BLaER1 (cell line): Measurements from ENCODE around the gene OR1S2.

Experiments used
- H3K27ac ChIP-seq: shearing (Covaris generic); formaldehyde crosslinking; 2 replicates; pipeline ENCODE4 v1.8.1; 2022
- H3K27me3 ChIP-seq: shearing (Covaris generic); formaldehyde crosslinking; 2 replicates; pipeline ENCODE4 v1.8.1; 2022
- H3K36me3 ChIP-seq: shearing (Covaris generic); formaldehyde crosslinking; 2 replicates; pipeline ENCODE4 v1.8.1; 2022
- H3K4me1 ChIP-seq: shearing (Covaris generic); formaldehyde crosslinking; 2 replicates; pipeline ENCODE4 v1.8.1; 2022
- H3K4me2 ChIP-seq: shearing (Covaris generic); formaldehyde crosslinking; 2 replicates; pipeline ENCODE4 v1.8.1; 2022
- H3K4me3 ChIP-seq: shearing (Covaris generic); formaldehyde crosslinking; 2 replicates; pipeline ENCODE4 v1.8.1; 2022
- H3K9ac ChIP-seq: shearing (Covaris generic); formaldehyde crosslinking; 2 replicates; pipeline ENCODE4 v1.8.1; 2022
- H3K9me3 ChIP-seq: shearing (Covaris generic); formaldehyde crosslinking; 2 replicates; pipeline ENCODE4 v1.8.1; 2022
- H4K20me1 ChIP-seq: shearing (Covaris generic); formaldehyde crosslinking; 2 replicates; pipeline ENCODE4 v1.8.1; 2022
- Cebpa-rat ChIP-seq: shearing (Covaris generic); IDR thresholded peaks from 2 replicates; pipeline ENCODE4 v1.8.1; 2022

The OR1S2 gene

DNA sequence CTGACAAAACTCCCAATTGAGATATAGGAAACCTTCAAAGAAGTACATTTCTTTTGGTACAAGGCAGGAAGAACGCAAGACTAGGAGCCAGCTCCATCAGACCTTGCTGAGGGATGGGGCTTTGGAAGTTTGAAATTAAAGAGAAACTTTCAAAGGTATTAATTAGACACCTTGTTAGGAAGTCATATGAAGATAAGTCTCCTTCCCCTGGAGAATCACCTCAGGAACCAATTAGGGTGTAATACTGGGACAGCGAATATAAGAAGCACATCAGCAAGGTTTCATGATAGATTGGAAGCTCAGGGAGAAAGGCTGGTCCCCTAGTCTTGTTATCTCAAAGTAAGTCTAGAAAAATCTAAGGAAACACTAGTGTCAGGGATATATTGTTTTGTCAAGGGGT, 15.2 kb downstream of the OR1S2 start, which contains the start of gene OR9Q2:
Gene OR9Q2, plus strand, starts transcription at position 301 of the 400 bp plus-strand sequence. CDS start 1,421 bp downstream, outside the sequence.
- Histone ChIP-seq H4K20me1 (no peaks in the 10 kb centered on the region), H3K9me3 (no peaks in the 10 kb centered on the region), H3K4me1 (no peaks in the 10 kb centered on the region), H3K9ac (no peak within 1 kb of the TSS), H3K36me3 (no peaks in the 10 kb centered on the region), H3K4me2 (no peak within 1 kb of the TSS), H3K27me3 (no peaks in the 10 kb centered on the region), H3K27ac (no peak within 1 kb of the TSS), H3K4me3 (no peak within 1 kb of the TSS)
- no peak for TF ChIP-seq Cebpa-rat

DNA sequence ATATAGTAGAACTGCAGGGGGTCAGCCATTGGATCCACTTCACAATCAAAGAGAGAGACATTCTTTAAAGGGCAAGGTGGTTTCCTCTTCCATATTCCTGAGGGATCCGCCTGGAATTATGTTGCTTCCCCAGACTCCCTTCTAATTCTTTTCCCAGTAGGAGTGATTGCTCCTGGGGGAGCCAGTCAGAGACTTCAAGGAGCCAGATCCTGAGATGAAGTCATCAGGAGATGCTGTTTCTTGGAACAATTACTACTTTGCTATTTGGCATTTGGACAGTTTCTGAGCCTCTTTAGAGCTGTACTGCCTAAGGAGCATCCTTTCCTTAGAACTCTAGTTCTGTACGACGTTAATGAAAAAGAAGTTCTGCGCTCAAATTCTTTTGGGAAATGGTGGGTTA, 17.0 kb downstream of the OR1S2 start:
- Histone ChIP-seq H3K36me3 (no peaks in the 10 kb centered on the region), H3K4me2 (no peak overlapping the region), H3K27ac (no peak overlapping the region), H3K9ac (no peak overlapping the region), H3K4me3 (no peak overlapping the region), H4K20me1 (no peaks in the 10 kb centered on the region), H3K9me3 (no peaks in the 10 kb centered on the region), H3K4me1 (no peaks in the 10 kb centered on the region), H3K27me3 (no peaks in the 10 kb centered on the region)
- TF ChIP-seq Cebpa-rat: no peak

DNA sequence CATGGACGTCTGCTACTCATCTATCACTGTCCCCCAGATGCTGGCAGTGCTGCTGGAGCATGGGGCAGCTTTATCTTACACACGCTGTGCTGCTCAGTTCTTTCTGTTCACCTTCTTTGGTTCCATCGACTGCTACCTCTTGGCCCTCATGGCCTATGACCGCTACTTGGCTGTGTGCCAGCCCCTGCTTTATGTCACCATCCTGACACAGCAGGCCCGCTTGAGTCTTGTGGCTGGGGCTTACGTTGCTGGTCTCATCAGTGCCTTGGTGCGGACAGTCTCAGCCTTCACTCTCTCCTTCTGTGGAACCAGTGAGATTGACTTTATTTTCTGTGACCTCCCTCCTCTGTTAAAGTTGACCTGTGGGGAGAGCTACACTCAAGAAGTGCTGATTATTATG, 24.3 kb downstream of the OR1S2 start:
- TF ChIP-seq Cebpa-rat: no peak
- Histone ChIP-seq H3K27me3 (no peaks in the 10 kb centered on the region), H3K4me2 (no peak overlapping the region), H3K4me3 (no peak overlapping the region), H3K9ac (no peak overlapping the region), H3K36me3 (no peaks in the 10 kb centered on the region), H3K9me3 (no peaks in the 10 kb centered on the region), H3K4me1 (no peaks in the 10 kb centered on the region), H3K27ac (no peak overlapping the region), H4K20me1 (no peaks in the 10 kb centered on the region)

DNA sequence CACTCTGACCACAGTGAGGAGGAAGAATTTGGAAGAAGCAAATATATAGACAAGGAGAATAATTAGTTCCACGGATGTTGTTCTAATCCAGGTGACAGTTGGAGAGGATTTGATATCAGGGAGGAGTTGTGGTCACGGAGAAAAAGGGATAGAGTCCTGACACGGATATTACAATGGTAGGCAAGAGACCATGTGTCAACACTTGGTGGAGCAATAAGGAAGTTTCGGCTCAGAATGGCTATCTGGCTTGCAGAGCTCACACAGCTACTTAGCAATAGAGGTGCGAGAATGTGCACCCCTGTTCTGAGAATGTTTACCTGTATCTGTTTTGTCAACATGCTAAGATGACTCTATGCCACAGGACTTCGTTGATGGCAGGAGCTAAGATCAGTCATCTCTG, 25.5 kb downstream of the OR1S2 start:
- Histone ChIP-seq H3K4me3 (no peak overlapping the region), H3K9ac (no peak overlapping the region), H3K4me2 (no peak overlapping the region), H3K36me3 (no peaks in the 10 kb centered on the region), H3K4me1 (no peaks in the 10 kb centered on the region), H3K27me3 (no peaks in the 10 kb centered on the region), H3K9me3 (no peaks in the 10 kb centered on the region), H4K20me1 (no peaks in the 10 kb centered on the region), H3K27ac (no peak overlapping the region)
- TF ChIP-seq Cebpa-rat: no peak

DNA sequence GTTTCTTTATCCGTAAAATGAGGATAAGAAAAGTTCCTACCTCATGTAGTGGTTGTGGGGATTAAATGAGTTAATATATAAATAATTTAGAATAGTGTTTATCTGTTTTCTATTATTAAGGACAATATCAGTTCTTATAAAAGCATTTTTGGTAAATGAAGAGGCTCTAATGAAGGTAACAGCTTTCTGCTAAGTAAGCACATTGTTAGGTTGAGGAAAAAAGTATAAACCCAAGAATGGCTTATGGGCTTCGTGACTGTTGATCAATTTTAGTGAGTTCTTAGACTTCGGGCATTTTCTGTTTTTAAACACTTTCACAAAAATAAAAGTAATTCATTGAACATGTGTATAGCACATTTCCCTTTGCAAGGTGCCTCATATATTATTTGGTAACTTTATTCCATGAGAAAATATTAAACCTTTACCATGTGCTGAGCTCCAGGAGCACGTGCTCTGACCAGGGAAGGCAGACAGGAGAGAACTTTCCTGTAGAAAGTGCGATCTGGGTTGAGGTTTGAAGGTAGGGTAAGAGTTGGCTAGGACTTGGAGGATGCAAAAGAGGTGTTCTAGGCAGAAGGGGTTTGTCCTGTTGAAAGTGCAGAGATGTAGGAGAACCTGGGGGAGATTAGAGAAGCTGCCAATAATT, 26.4 kb downstream of the OR1S2 start:
- Histone ChIP-seq H3K9me3 (no peaks in the 10 kb centered on the region), H4K20me1 (no peaks in the 10 kb centered on the region), H3K4me1 (no peaks in the 10 kb centered on the region), H3K27ac (no peak overlapping the region), H3K27me3 (no peaks in the 10 kb centered on the region), H3K36me3 (no peaks in the 10 kb centered on the region), H3K4me2 (no peak overlapping the region), H3K4me3 (no peak overlapping the region), H3K9ac (no peak overlapping the region)
- no peak for TF ChIP-seq Cebpa-rat

DNA sequence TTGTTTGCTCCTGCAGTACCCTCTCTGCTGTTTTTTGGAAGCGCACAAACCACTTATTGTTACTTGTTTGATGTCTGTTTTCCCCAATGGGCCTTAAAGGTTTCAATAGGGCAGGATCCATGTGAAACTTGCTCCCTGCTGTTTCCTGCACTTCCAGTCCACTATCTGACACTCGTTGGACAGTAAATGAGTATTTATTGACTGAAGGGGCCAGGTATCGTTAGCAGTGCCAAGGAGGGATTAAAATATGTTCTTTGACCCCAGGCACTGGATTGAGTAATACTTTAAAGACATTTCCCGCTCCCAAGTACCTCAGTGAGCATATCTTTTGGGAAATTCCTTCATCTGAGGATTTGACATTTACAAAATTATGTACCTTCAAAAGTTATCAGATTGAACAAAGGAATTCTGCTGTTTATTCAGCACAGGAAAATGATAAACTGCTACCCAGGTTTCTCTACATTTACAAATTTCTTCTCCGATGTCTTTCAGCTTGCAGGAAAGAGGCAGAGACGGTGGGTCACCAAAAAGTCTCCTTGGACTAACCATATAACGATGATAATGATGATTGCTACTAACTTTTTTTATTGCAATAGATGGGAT, 38.3 kb downstream of the OR1S2 start:
- H3K27me3 ChIP-seq: no peaks in the 10 kb centered on the region
- H3K36me3 ChIP-seq: no peaks in the 10 kb centered on the region
- no peak for TF ChIP-seq Cebpa-rat
- no peak overlapping the region for H3K27ac ChIP-seq
- no peak overlapping the region for H3K9ac ChIP-seq
- no peak overlapping the region for H3K4me3 ChIP-seq
- no peaks in the 10 kb centered on the region for H3K4me1 ChIP-seq
- H3K9me3 ChIP-seq: no peaks in the 10 kb centered on the region
- no peaks in the 10 kb centered on the region for H4K20me1 ChIP-seq
- H3K4me2 ChIP-seq: no peak overlapping the region

DNA sequence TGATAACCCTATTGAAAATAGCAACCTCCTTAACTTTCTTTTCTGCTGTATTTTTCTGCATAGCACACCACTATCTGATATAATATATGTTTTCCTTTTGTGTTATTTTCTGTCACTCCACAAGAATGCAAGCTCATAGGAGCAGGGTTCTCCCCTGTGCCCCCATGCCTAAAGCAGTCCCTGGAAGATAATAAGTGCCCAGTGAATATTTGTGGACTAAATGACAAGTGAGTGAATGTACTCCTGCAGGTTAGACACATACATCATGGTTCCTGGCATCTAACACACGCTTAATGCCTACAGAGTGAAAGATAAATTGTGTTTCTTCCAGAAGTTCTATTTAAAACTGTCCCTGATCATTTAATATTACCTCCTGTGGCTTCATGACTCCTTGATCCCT, 39.0 kb downstream of the OR1S2 start:
- H3K4me1 ChIP-seq: no peaks in the 10 kb centered on the region
- H4K20me1 ChIP-seq: no peaks in the 10 kb centered on the region
- H3K9ac ChIP-seq: no peak overlapping the region
- H3K4me3 ChIP-seq: no peak overlapping the region
- no peaks in the 10 kb centered on the region for H3K27me3 ChIP-seq
- no peak for TF ChIP-seq Cebpa-rat
- H3K9me3 ChIP-seq: no peaks in the 10 kb centered on the region
- no peak overlapping the region for H3K4me2 ChIP-seq
- H3K36me3 ChIP-seq: no peaks in the 10 kb centered on the region
- no peak overlapping the region for H3K27ac ChIP-seq

DNA sequence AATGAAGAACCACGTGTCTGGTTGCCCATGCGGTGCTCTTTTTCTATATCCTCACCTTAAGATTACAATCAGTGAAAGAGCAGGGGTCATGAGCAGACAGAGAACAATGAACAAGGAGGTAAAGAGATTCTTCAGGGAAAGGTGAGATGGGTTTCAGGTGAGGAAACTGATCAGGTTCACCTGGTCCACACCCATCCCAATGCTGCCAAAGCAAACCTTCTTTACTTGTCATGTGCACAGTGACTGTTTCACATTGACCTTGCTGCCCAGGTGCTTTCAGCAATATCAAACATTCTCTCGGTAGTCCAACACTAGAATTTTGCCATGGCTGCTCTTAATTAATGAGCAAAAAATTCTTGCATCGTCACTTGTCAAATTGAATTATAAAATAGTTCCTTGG, 39.6 kb downstream of the OR1S2 start:
- Histone ChIP-seq H4K20me1 (no peaks in the 10 kb centered on the region), H3K4me1 (no peaks in the 10 kb centered on the region), H3K4me3 (no peak overlapping the region), H3K9me3 (no peaks in the 10 kb centered on the region), H3K36me3 (no peaks in the 10 kb centered on the region), H3K4me2 (no peak overlapping the region), H3K27ac (no peak overlapping the region), H3K9ac (no peak overlapping the region), H3K27me3 (no peaks in the 10 kb centered on the region)
- no peak for TF ChIP-seq Cebpa-rat
